ENCODE data around the gene CNOT6L.

CNOT6L gene

DNA sequence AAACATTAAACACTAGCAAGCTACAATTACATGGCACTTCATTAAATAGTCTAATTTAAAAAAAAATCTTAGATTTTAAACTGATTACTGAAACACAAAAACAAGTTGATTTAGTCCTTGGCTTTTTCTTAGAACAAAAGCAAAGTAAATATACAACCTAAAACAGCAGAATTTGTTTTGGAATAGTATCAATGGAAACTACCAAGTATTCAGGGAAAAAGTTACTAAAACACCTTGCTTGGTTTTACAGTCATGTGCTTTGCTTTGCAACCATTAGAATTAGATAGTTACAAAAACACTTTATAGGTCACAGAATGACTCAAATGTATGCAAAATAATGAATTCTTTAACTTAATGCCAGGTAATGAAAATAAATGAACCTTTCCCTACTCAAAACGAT is 105.3 kb downstream of the CNOT6L start:
- DNase-seq (ENCODE audit: low read depth in 2 of 2), result no peak

DNA sequence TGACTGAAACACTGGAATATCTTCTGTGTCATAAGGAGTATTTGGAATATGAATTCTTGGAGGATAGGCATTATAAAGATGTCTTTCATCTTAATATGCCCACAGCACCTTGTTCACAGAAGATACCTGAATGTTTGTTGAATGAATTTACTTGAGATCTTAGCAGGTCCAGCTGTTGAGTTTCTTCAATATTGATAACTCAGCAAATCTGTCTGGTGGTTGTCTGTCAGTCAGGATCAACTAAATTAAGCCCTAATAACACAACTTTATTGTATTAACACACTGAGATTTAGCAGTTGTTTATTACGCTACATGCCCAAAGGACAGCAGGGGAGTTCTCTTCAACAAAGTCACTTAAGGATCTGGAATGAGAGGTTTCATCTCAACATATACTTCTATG is 106.5 kb downstream of the CNOT6L start:
- DNase-seq (ENCODE audit: low read depth in 2 of 2), result no peak

DNA sequence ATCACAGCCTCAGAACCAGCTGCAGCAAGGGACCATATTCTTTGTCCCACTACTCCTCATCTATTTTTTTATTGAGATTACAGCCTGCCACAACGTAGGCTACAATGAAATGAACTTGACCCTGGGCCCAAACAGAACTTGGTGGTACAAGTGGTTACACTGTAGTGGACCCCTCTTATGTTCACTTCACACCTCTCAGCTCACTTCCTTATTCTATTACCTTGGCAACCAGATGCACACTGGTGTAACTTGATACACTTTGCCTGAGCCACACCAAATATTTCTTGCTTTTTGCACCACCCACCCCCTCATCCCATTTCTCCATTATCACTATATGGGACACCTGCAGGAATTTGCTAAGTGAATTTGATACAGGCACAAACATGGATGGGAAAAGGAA is 107.7 kb downstream of the CNOT6L start:
- DNase-seq (ENCODE audit: low read depth in 2 of 2), result no peak

DNA sequence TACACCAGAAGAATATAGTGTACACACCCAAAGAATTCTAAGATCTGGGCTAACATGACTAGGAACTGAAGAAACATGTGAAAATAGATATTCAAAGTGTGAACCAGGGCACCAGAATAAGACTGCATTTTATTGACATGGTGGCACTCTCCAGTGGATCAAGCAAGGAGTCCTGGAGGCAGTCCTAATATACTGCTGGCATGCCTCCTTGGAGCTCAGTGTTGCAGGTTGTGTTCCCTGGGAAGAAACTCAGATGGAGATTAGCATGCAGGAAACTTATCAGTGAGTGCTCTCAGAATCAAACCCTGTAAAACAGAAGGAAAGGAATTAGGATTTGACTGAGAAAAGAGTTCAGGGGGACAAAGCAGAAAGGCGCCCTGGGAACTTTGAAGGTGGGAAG is 108.5 kb downstream of the CNOT6L start:
- DNase-seq (ENCODE audit: low read depth in 2 of 2), result no peak

DNA sequence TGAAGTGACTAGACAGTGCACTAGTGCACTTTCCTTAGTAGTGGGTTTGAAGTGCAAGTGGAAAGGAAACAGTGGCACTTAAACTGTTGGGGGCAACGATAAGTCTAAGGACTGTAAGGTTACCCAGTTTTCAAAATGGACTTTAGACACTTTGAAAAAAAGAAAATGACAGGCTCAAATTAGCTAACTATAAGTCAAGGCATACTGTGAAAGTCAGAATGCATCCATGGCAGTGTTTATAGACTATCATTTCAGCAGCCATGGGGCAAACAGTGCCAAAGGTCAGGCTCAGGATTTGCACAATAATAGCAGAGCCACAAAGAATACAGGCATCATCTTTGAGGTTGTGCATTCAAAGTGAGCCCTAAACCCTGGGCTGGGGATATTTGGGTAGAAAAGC is 109.1 kb downstream of the CNOT6L start:
- no peak for DNase-seq (ENCODE audit: low read depth in 2 of 2)

DNA sequence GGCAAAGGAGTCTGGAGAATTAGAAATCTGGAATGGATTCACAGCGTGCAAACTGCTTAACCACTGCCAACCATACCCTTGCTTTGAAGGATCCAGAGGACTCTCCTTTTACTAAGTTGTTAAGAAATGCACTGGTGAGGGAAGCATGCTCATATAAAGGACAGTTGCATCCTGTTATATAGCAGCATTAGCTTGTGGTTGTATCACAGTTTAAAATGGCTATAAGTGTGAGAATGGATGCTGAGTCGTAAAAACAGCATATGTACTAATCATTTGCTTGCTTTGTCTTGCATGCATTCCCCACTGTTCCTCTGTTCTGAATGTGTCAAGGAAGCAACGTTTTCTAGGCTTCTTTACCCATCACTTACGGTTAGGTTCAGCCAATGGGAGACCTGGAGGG is 112.5 kb downstream of the CNOT6L start:
- DNase-seq (ENCODE audit: low read depth in 2 of 2), result no peak

DNA sequence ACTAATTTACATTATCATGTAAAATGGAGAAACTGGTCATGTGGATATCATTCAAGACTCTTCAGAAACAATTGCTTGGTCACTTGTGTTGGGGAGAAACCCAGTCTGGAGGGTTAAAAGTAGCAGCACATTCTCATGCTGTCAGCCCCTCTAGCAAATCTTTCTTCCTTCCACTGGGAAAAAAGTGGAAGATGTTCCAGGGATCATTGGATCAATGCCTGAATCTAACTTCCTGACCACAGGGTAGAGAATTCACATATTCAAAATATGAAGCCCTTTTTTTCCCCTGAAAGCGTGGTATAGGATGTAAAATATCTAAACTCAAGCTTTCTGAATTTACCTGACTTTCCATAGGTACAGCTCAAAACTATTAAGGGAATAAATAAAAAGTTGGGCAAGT is 115.5 kb downstream of the CNOT6L start:
- DNase-seq (ENCODE audit: low read depth in 2 of 2), result no peak

DNA sequence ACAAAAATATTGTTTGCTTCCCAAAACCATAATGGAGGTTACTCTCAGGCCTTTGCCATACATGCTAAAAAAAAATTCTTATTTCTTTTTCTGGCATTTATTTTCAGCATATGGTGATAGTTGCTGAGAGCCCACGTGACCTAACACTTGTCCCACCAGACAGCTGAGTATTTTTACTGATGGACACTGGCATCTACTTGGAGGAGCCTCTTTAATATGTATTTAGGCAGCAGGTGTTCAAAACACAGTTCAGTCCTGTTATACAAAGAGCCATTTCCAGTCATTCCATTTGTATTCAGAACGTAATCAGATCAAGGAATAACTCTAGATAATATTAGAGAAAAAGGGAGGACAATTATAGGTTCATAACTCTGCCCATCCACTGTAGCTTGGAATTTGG is 118.0 kb downstream of the CNOT6L start:
- no peak for DNase-seq (ENCODE audit: low read depth in 2 of 2)

DNA sequence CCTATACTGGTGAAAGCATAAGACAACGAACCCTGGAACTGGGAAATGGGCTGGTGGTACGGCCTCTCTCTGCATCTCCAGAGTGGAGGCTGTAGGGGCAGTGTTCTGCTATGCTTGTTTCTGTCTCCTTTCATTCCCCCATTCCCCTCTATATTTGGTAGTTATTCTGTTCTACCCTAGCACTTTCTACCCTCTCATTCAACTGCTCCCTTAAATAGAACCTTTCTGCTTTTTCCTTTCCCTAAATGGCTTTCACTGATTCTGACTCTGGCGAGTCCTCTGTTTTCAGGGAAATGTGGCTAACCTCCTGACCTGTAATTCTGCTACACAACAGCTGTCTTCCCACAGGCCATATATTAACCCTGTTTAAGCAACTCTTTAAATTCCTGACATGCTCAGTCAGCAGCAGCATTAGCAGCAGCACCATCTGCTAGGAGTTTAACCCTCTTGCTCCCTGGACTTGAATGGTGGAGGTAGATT is 119.4 kb downstream of the CNOT6L start:
- no peak for DNase-seq (ENCODE audit: low read depth in 2 of 2)

DNA sequence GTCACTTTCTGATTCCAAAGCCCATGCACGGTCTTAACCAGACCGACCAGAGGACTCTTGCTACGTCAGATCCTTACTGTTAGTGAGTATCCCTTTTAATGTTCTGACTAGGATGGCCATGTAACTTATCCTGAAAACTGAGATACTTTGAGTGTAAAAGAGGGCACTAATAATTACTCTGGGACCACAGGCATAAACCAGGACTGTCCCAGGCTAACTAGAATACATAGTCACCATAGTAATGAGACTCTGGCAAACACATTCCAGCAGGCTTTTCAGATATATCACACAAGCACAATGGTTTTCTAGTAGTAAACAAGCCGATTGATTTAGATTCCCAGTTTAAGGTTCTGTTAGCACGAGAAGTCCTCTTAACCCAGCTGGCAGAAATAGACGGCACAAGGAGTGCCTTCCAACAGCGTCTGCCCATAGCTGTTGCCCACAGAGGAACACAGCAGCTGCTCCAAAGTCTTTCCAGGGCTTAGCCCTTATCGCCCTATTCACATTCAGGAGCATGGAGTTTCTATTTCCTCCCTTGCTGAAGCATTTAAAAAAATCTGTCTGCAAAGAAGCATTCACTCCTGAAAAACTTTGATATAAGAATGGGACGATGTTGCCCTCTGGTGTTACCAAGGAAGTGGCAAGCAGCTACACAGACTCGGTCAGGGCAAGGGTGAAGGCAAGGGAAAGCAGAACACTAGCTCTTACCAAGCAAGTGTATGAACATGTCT is 121.1 kb downstream of the CNOT6L start:
- no peak for DNase-seq (ENCODE audit: low read depth in 2 of 2)

DNA sequence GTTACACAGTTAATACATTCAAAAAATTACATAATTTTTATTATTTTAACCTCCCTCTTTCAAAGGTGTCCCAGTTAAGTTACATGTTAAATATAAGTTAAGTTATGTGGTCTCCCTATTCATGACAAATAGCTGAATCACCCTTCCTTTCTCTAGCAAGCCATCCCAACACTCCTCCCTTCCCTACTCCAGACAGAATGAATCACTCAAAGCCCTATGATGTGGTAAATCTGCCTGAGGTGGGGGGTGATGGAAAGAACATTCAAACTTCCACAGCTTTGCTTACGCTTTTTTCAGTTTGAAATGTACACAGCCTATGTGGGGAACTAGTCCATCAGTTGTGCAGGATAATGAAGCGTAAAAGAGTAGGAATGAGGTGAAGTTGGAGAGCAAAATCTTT is 123.4 kb downstream of the CNOT6L start:
- no peak for DNase-seq (ENCODE audit: low read depth in 2 of 2)

DNA sequence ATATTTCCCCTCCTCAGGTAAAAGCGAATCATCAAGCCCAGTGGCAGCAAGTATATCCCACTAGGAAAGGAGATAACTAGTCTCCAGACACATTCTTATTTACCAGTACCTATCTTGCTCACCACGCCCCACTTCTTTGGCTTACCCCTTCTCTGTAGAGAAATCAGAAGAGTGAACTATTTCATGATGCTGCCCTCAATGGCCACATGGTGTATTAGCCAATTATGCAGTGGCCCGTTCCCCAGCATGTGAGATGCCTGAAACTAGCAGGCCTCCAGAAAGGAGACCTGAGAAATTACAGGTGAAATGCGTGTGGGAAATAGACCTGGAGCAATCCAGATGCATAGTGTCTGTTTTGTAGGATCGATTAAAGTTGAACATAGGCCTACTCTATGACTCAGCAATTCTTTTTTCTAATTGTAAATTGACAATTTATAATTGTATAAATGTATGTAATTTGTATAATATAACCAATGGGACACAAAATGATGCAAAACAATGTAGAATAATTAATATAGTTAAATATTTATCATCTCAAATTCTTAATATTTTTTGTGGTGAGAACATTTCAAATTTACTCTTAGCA is 126.2 kb downstream of the CNOT6L start:
- no peak for DNase-seq (ENCODE audit: low read depth in 2 of 2)

DNA sequence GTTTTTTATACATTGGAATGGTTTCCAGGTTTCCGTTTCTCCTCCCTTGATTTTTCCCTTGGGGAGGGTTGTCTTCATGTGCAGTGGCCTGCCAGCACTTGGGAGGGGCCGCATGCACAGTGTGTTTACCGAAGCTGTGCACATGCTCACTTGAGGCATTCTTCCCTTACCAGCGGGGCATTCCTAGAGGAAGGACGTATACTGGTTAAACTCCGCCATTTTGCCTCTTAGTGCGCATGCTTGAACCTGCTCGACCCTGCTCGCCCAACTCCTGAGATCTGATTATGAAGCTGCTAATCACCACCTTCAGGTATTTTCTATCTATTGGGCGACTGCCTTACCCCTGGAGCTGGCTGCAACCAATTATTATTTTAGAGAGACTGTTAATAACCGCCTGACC is 137.4 kb downstream of the CNOT6L start:
- no peak for DNase-seq (ENCODE audit: low read depth in 2 of 2)

DNA sequence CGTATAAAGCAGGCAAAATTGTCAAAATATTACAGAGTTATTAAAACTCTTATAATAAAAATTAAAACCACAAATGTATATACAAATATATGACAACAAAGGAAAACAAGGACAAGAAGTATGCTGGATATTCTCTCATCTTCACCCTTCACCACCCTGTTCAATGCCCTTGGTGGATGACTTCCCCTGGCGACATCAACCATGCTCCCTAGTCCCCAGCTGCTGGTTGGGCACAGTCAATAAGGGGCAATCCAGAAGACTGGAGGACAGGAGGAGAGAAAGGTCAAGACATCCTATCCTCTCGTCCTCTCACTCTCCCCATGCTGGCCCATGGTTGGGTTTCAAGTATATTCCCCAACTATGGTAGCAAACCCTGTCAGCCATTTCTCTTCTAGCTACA is 142.3 kb downstream of the CNOT6L start:
- no peak for DNase-seq (ENCODE audit: low read depth in 2 of 2)

DNA sequence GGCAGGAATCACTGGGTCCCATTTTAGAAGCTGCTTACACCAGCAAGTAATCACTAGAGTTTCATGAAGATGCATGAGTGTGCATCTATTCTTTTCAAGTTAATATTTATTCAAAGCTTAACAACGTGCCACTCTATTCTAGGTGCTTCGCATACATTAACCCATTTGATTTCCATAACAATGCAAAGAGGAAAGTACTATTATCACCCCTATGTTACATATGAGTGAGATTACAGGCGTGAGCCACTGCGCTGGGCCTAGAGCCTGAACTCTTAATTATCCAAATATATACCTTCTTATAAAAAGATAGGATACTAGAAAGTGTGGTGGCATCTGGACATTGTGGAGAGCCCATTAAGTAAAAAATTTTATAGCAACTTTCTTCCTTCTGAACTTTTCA is 148.1 kb downstream of the CNOT6L start:
- no peak for DNase-seq (ENCODE audit: low read depth in 2 of 2)

DNA sequence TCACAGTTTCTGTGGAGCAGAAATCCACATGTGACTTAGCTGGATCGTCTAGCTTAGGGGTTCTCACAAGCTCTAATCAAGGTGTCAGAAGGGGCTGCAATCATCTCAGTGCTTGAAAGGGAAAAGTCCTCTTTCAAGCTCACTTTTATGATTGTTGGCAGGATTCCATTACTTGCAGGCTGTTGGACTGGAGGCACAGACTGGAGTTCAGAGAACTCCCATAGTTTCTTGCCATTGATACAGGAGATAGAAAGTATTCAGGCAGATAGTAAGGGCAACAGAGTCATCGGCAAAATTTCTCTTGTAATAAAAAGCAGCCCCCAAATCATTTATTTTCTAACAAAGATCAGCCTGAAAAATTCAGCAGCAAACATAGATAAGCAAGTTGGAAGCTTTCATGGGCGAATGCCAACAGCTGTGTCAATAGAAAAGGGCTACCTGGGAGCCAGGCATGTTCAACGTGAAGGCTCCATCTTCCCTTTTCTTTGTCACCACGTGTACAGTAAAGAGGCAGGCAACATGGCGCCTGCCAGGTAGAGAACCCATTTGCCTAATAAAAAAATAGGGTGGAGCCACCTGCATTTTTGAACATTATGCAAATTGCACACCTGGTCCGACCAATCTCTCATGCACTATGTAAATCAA is 149.1 kb downstream of the CNOT6L start:
- no peak for DNase-seq (ENCODE audit: low read depth in 2 of 2)

DNA sequence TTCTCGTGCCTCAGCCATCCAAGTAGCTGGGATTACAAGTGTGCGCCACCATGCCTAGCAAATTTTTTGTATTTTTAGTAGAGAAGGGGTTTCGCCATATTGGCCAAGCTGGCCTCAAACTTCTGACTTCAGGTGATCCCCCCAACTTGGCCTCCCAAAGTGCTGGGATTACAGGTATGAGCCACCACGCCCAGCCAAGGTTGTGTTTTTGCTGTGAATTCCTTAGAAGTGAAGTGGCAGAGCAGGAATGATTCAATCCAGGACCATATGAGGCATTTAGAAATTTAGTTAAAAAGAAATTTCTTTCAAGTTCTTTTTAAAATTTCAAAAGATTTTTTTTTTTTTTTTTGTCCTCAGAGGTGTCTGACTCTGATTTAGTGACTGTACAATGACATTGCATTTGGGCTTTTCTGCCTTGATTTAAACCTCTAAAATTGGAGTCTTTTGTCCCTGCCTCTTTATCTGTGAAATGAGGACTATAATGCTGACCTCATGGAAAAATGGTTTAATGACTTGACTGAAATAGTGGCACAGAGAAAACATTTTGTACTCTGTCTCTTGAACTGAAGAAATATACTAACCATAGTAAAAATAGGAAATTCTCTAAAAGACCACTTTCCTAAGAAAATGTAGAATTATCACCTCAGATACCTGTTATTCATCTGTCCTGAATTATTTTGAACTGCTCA is 153.6 kb downstream of the CNOT6L start:
- no peak for DNase-seq (ENCODE audit: low read depth in 2 of 2)
